GM12878 (cell line): ENCODE data around the gene PDGFA. TPM values are rescaled to one million over a fixed set of nuclear protein-coding genes. Genes with fewer than 3 reads are reported as not detected.
A peak's percentile ranks its signal among the peaks of the same experiment; 100 is the strongest.

Source experiments
- ATAC-seq: fragments of 200-7000 bp; cut with Tn5 transposase; 3 replicates; pipeline ENCODE4 v1.9.1; 2020; ENCODE audit warnings: mild to moderate bottlenecking, moderate library complexity
- BruUV-seq: library from RNA; stranded (reverse); fragments of 400-500 nt; replicated peaks from 2 replicates; lab custom pipeline; 2021; lab: Mats Ljungman, UMichigan
- CTCF ChIA-PET: fragments of 300-600 bp; sonication (Branson Sonifier 250); formaldehyde crosslinking; extraction: SDS; loops from one replicate; lab custom pipeline; 2021; ENCODE audit warnings: inconsistent platforms; lab: Yijun Ruan, JAX
- POLR2A ChIA-PET: fragments of 350-600 bp; formaldehyde crosslinking; extraction: SDS; loops from one replicate; lab custom pipeline; 2021; ENCODE audit warnings: inconsistent platforms; lab: Charles Lee
- RAD21 ChIA-PET: fragments of 300-600 bp; sonication (Branson Sonifier 250); formaldehyde crosslinking; loops from one replicate; lab custom pipeline; 2023; ENCODE audit warnings: antibody characterized with exemption; ENCODE audit not compliant: unreplicated experiment; lab: Charles Lee
- SMC1A ChIA-PET: fragments of 300-600 bp; sonication (Branson Sonifier 250); formaldehyde crosslinking; loops from one replicate; lab custom pipeline; 2023; ENCODE audit not compliant: unreplicated experiment, uncharacterized antibody; lab: Charles Lee
- DNase-seq: peaks from one replicate; pipeline ENCODE4 v3.0.0-alpha.2; 2011; ENCODE audit warnings: low read depth, low spot score
- FAIRE-seq: peaks from 3 replicates; lab custom pipeline; 2011; peaks lifted over from hg19 to GRCh38; lab: Jason Lieb, UNC
- H2AFZ ChIP-seq: 2 replicates; pipeline ENCODE4 v1.6.0; 2011; ENCODE audit warnings: low read depth, low read length, control low read depth; ENCODE audit not compliant: control insufficient read depth
- H3K27ac ChIP-seq: 2 replicates; pipeline ENCODE4 v1.5.1; 2011; ENCODE audit warnings: control low read depth; ENCODE audit not compliant: control insufficient read depth, insufficient read depth
- H3K27me3 ChIP-seq, 2 experiments: replicated peaks in 1 of 2; 2 replicates each; pipeline versions ENCODE4 v1.6.0 to v1.6.1; 2011; ENCODE audit warnings: low read length in 1 of 2; ENCODE audit not compliant: control insufficient read depth in 2 of 2, insufficient read depth in 2 of 2
- H3K36me3 ChIP-seq, 2 experiments: 2 replicates each; pipeline ENCODE4 v1.5.1; 2011; ENCODE audit warnings: low read length in 1 of 2; ENCODE audit not compliant: control insufficient read depth in 2 of 2, insufficient read depth in 2 of 2
- H3K4me1 ChIP-seq: 2 replicates; pipeline ENCODE4 v1.6.1; 2011; ENCODE audit warnings: mild to moderate bottlenecking, low read length, moderate library complexity, mixed read lengths; ENCODE audit not compliant: control insufficient read depth, insufficient read depth
- H3K4me2 ChIP-seq: 2 replicates; pipeline ENCODE4 v1.6.0; 2011; ENCODE audit warnings: control low read depth; ENCODE audit not compliant: control insufficient read depth, insufficient read depth
- H3K4me3 ChIP-seq: fragments of 200-600 bp; sonication (generic); 2 replicates; pipeline ENCODE4 v1.5.1; 2016
- H3K79me2 ChIP-seq: 2 replicates; pipeline ENCODE4 v1.6.0; 2011; ENCODE audit warnings: low read length; ENCODE audit not compliant: control insufficient read depth, insufficient read depth
- H3K9ac ChIP-seq: 2 replicates; pipeline ENCODE4 v1.8.0; 2011; ENCODE audit warnings: low read length, control low read depth, mixed read lengths; ENCODE audit not compliant: control insufficient read depth, insufficient read depth
- H3K9me3 ChIP-seq: replicated peaks from 3 replicates; pipeline ENCODE4 v1.5.1; 2011; ENCODE audit warnings: mild to moderate bottlenecking, low read length; ENCODE audit not compliant: control insufficient read depth, insufficient read depth
- H4K20me1 ChIP-seq: 2 replicates; pipeline ENCODE4 v1.6.0; 2011; ENCODE audit not compliant: control insufficient read depth, insufficient read depth
- CBX5 ChIP-seq: sonication (generic); IDR thresholded peaks from 2 replicates; pipeline ENCODE4 v1.6.1; 2016; ENCODE audit warnings: low read depth, moderate library complexity, mild to moderate bottlenecking, inconsistent platforms
- EGR1 ChIP-seq, 2 experiments: IDR thresholded peaks; 1 replicate in 1 of 2; 2 replicates in 1 of 2; pipeline ENCODE4 v1.6.1; 2011 to 2012; ENCODE audit warnings: low read depth in 2 of 2, low read length in 2 of 2, borderline replicate concordance in 1 of 2, mild to moderate bottlenecking in 1 of 2, moderate library complexity in 1 of 2
- JUND ChIP-seq: IDR thresholded peaks from 2 replicates; pipeline ENCODE4 v1.6.1; 2012; ENCODE audit warnings: low read depth, mild to moderate bottlenecking, low read length, improper control_type of control experiment, moderate library complexity
- MEF2B ChIP-seq: fragments of 450-650 bp; IDR thresholded peaks from 2 replicates; pipeline ENCODE4 v1.6.1; 2018; ENCODE audit warnings: mild to moderate bottlenecking, moderate library complexity; ENCODE audit not compliant: partially characterized antibody, poor library complexity, severe bottlenecking
- NFIC ChIP-seq: IDR thresholded peaks from 2 replicates; pipeline ENCODE4 v1.6.1; 2012; ENCODE audit warnings: low read depth, mild to moderate bottlenecking, inconsistent platforms, low read length, moderate library complexity
- NFYA ChIP-seq: IDR thresholded peaks from 2 replicates; pipeline ENCODE4 v1.6.1; 2011; ENCODE audit warnings: low read depth, mild to moderate bottlenecking, low read length, improper control_type of control experiment, borderline replicate concordance
- RUNX3 ChIP-seq: IDR thresholded peaks from 2 replicates; pipeline ENCODE4 v1.6.1; 2012; ENCODE audit warnings: low read length, inconsistent platforms
- SMC3 ChIP-seq: IDR thresholded peaks from 2 replicates; pipeline ENCODE4 v1.6.1; 2011; ENCODE audit warnings: low read length, improper control_type of control experiment, borderline replicate concordance
- SPI1 ChIP-seq: IDR thresholded peaks from 2 replicates; pipeline ENCODE4 v1.6.1; 2011; ENCODE audit warnings: low read depth, mild to moderate bottlenecking, low read length, moderate library complexity, borderline replicate concordance; ENCODE audit not compliant: insufficient read depth
- TCF7 ChIP-seq: IDR thresholded peaks from 2 replicates; pipeline ENCODE4 v1.6.1; 2014; ENCODE audit warnings: antibody characterized with exemption, borderline replicate concordance
- ZNF24 ChIP-seq: fragments of 450-650 bp; IDR thresholded peaks from 2 replicates; pipeline ENCODE4 v1.6.1; 2017; ENCODE audit warnings: antibody characterized with exemption, mild to moderate bottlenecking
- WGBS: methylation state at CpG from one replicate; pipeline ENCODE4 v1.1.6; 2016; ENCODE audit warnings: low lambda C conversion rate; ENCODE audit not compliant: insufficient replicate concordance, insufficient coverage; ENCODE audit errors: missing lambda C conversion rate; 5-methylcytosine and 5-hydroxymethylcytosine counted together
- in situ Hi-C: fragments of 300-500 bp; cut with MboI; formaldehyde crosslinking; loops from 9 replicates; pipeline ENCODE4 v1.14.3; 2018; ENCODE audit warnings: mixed read lengths
- intact Hi-C: fragments of 100-400 bp; cut with micrococcal nuclease; formaldehyde crosslinking; loops from one replicate; pipeline ENCODE4 v1.14.2; 2022; ENCODE audit not compliant: unreplicated experiment
- polyA plus RNA-seq, 11 experiments: library from polyadenylated mRNA; depleted of rRNA in 4 of 11; unstranded in 6 of 11; stranded (reverse) in 5 of 11; fragments of >200 nt; fragmentation: Nextera tagmentation in 4 of 11; fragmentation: Illumina TruSeq in 1 of 11; extraction: Ambion mirVana in 4 of 11; extraction: Trizol in 1 of 11; gene quantifications; 1 replicate in 1 of 11; 2 replicates in 10 of 11; pipeline versions ENCODE4 v1.2.1 to v1.2.3, GENCODE V29; 2011 to 2016; ENCODE audit warnings: inconsistent platforms in 2 of 11, missing spikeins in 2 of 11, low read depth in 1 of 11
- total RNA-seq, 4 experiments: library from RNA; depleted of rRNA in 3 of 4; stranded (reverse); fragments of >200 nt in 3 of 4; fragmentation: Illumina TruSeq in 1 of 4; extraction: Trizol in 1 of 4; gene quantifications; 2 replicates each; pipeline versions ENCODE4 v1.2.1 to v1.2.3, GENCODE V29; 2013 to 2021
- TF ChIP-seq, protein P1 (sequence below): IDR thresholded peaks from 2 replicates; pipeline ENCODE4 v1.6.1; 2012; ENCODE audit warnings: mild to moderate bottlenecking, low read depth, low read length
- TF ChIP-seq, protein P2 (sequence below): fragments of 450-650 bp; IDR thresholded peaks from 2 replicates; pipeline ENCODE4 v1.6.1; 2016; ENCODE audit warnings: mild to moderate bottlenecking

The PDGFA gene
- total and polyA plus RNA-seq, 10 of the 15 experiments (the other 5 are each of a cell fraction or from before 2014, with no cell fraction given): 2.5 to 10.0 (median 5.6) TPM

- intact Hi-C loops: no loop called here
Observed at GRCh38 chr7:516216-516605, 3.4 kb downstream of the PDGFA start.

DNA sequence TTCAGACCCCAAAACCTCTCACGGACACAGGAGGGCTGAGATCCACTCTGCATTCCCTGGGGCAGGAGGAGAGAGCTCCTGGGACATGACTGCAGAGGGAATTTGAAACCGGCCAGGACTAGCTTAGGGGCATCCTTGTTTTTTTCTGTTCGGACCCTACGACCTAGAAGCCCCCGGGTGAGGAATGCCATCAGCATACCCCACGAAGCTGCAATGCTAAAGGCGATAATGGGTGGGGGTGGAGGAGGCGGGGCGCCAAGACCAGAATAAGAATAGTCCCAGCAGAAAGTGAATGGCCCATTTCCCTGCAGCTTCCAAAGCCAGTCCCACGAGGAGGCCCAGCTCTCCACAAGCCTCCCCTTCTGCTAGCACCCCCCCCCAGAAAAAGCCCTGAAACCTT lies 4.0 kb downstream of the PDGFA start:
- WGBS: 69% methylated on average over 9 of the region's 10 CpGs
- Histone ChIP-seq H3K27ac (no peak overlapping the region), H3K79me2 (no peaks in the 10 kb centered on the region), H3K4me2 (no peak overlapping the region), H3K4me1 (no peaks in the 10 kb centered on the region), H3K36me3 (no peaks in the 10 kb centered on the region; a peak in 1 of 4 replicates), H3K27me3 (no peaks in the 10 kb centered on the region; a peak in 1 of 4 replicates), H4K20me1 (no peaks in the 10 kb centered on the region), H3K9ac (no peak overlapping the region), H3K4me3 (no peak overlapping the region), H3K9me3 (no peaks in the 10 kb centered on the region), H2AFZ (no peak overlapping the region)
- FAIRE-seq (no peak), ATAC-seq (no peak), DNase-seq (no peak)
- ChIA-PET CTCF (no interaction called here), POLR2A (interaction anchor here (0.7 to 0.8 kb wide), 2 partner anchors 17 to 81 kb away, joined by 4 read pairs; no protein-coding TSS in a partner anchor), SMC1A (no interaction called here), RAD21 (interaction anchor here (1.0 kb wide), 1 partner anchor 17 kb away, joined by 4 read pairs; no protein-coding TSS in a partner anchor)
- no TSS peak for BruUV-seq
- intact Hi-C loops: loop anchor here (2.0 kb wide), 1 partner anchor 89 kb away; no protein-coding TSS in a partner anchor
- in situ Hi-C loops: no loop called here
- TF ChIP-seq ZNF24 (no peak), NFIC (no peak), CBX5 (no peak), SPI1 (no peak), SMC3 (no peak), NFYA (no peak)
- TF ChIP-seq, protein P1, sequence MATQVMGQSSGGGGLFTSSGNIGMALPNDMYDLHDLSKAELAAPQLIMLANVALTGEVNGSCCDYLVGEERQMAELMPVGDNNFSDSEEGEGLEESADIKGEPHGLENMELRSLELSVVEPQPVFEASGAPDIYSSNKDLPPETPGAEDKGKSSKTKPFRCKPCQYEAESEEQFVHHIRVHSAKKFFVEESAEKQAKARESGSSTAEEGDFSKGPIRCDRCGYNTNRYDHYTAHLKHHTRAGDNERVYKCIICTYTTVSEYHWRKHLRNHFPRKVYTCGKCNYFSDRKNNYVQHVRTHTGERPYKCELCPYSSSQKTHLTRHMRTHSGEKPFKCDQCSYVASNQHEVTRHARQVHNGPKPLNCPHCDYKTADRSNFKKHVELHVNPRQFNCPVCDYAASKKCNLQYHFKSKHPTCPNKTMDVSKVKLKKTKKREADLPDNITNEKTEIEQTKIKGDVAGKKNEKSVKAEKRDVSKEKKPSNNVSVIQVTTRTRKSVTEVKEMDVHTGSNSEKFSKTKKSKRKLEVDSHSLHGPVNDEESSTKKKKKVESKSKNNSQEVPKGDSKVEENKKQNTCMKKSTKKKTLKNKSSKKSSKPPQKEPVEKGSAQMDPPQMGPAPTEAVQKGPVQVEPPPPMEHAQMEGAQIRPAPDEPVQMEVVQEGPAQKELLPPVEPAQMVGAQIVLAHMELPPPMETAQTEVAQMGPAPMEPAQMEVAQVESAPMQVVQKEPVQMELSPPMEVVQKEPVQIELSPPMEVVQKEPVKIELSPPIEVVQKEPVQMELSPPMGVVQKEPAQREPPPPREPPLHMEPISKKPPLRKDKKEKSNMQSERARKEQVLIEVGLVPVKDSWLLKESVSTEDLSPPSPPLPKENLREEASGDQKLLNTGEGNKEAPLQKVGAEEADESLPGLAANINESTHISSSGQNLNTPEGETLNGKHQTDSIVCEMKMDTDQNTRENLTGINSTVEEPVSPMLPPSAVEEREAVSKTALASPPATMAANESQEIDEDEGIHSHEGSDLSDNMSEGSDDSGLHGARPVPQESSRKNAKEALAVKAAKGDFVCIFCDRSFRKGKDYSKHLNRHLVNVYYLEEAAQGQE: no peak
- TF ChIP-seq, protein P2, sequence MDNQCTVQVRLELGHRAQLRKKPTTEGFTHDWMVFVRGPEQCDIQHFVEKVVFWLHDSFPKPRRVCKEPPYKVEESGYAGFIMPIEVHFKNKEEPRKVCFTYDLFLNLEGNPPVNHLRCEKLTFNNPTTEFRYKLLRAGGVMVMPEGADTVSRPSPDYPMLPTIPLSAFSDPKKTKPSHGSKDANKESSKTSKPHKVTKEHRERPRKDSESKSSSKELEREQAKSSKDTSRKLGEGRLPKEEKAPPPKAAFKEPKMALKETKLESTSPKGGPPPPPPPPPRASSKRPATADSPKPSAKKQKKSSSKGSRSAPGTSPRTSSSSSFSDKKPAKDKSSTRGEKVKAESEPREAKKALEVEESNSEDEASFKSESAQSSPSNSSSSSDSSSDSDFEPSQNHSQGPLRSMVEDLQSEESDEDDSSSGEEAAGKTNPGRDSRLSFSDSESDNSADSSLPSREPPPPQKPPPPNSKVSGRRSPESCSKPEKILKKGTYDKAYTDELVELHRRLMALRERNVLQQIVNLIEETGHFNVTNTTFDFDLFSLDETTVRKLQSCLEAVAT: no peak

More at GRCh38 chr7:516216-516605, 3.4 kb downstream of the PDGFA start:
- 10% methylated on average over 12 of the region's 13 CpGs for WGBS
- ATAC-seq: no peak
- in situ Hi-C loops: no loop called here
- H3K4me2 ChIP-seq: peak overlapping the region; percentile 60; the same call in 1 of the 2 replicates
- BruUV-seq: no TSS peak
- ChIA-PET POLR2A (interaction anchor here (0.8 kb wide), 1 partner anchor 16 kb away, joined by 4 read pairs; no protein-coding TSS in a partner anchor), SMC1A (no interaction called here), CTCF (no interaction called here), RAD21 (interaction anchor here (1.0 to 1.2 kb wide), 2 partner anchors 16 to 85 kb away, joined by 4 read pairs; no protein-coding TSS in a partner anchor)
- no peak overlapping the region for H3K9ac ChIP-seq
- no peak for FAIRE-seq
- no peak for DNase-seq
- peaks cover 0 to under 1% of the 10 kb centered on the region in 2 experiments; a peak in 3 of 4 replicates for H3K27me3 ChIP-seq
- H3K9me3 ChIP-seq: no peaks in the 10 kb centered on the region
- no peaks in the 10 kb centered on the region for H3K79me2 ChIP-seq
- no peak overlapping the region for H3K4me3 ChIP-seq
- TF ChIP-seq JUND: no peak
- TF ChIP-seq RUNX3: peak; percentile 28
- no peak for TF ChIP-seq MEF2B
- TF ChIP-seq EGR1 (IDR thresholded peaks at IDR 0.05; ENCODE audit: borderline replicate concordance in 1 of 2, low read depth in 2 of 2, low read length in 2 of 2): 0 out of 3 replicates have a peak, but pooled peaks of 1 of the 2 experiments have one; percentile 16
- no peak for TF ChIP-seq TCF7
- H2AFZ ChIP-seq: no peak overlapping the region
- H3K4me1 ChIP-seq: no peaks in the 10 kb centered on the region
- H3K36me3 ChIP-seq: no peaks in the 10 kb centered on the region; a peak in 1 of 4 replicates
- H3K27ac ChIP-seq: no peak overlapping the region
- no peaks in the 10 kb centered on the region for H4K20me1 ChIP-seq
